ENCODE data around the gene EDARADD.

EDARADD gene

DNA sequence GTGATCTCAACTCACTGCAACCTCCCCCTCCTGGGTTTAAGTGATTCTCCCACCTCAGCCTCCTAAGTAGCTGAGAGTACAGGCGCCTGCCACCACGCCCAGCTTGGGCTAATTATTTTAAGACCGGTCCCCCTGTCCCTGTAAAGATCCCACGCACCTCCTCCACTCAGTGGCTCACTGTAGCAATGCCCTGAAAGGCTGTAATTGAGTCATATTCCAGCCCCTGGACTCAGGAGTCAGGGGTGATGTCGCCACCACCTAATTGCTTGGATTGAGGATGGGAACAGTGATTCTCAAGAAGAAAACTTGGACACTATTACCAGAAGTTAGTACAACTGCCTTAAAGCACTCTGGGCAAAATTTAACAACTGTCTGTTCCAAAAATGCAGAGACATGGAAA lies 3.1 kb upstream of the EDARADD start:
- FAIRE-seq: no peak
- DNase-seq (ENCODE audit: extremely low spot score, insufficient read length, low read depth): no peak

DNA sequence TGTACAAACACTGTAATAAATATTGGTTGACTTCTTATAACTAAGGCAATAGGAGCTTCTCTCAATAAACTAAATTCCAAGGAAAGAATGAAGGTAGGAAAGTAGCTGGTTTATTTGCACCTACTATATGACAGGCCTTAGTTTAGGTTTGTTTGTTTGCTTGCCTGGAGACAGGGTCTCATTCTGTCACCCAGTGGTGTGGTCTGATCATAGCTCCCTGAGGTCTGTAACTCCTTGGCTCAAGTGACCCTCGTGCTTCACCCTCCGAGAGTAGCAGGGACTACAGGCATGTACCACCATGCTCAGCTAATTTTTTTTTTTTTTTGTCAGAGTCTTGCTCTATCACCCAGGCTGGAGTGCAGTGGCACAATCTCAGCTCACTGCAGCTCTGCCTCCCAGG lies 1.9 kb upstream of the EDARADD start:
- FAIRE-seq (no peak), DNase-seq (ENCODE audit: extremely low spot score, insufficient read length, low read depth) (no peak)

DNA sequence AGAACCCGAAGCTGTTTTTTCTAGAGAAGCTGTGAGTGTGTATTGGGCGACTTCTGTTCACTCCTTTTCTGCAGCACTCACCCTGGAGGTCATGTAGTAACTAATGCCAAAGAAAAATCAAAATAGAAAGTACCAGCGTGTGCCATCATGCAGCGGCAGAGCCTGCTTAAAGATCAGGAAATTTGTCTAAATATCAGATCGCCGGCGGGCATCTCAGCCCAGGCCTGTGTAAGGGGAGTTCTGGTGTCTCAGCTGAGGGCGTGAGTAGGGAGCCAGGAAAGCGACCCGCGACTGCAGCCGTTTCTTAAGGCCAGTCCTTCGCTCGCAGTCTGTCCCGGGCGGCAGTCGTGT lies 768 bp downstream of the EDARADD start:
- FAIRE-seq (no peak), DNase-seq (ENCODE audit: extremely low spot score, insufficient read length, low read depth) (no peak)

DNA sequence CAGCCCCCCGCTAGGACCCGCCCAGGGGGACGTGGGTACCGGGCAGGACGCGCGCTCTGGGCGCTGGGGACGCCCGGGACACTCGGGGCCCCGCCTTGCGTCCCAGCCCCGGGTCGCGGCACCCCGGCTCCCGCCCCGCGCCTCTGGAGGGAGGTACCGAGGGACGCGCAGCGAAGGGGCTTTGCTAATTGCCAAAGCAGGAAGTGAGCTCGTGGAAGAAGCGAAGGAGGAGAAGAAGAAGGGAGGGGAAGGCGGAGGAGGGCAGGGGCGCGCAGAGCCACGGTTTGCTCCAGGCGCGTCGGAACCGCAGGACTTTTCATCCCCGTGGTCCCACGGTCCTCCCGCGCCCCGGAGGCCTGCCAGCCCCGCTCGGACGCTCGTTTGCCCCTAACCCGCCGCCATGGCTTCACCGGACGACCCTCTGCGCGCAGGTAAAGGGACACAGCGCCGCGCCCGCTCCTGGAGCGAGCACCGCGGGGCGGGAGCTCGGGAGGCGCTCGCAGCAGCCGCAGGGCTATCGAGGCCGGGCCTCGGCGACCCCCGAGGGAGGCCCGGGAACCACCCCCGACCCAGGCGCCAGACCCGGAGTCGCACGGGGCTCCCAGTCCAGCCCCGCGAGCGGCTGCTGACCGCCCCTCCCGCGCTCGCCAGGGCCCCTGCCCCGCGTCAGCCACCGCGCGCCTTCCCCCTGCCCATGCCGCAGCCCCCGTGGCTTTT lies 1.3 kb downstream of the EDARADD start:
- DNase-seq (ENCODE audit: extremely low spot score, insufficient read length, low read depth) (peak; percentile 29), FAIRE-seq (peak; percentile 44)

DNA sequence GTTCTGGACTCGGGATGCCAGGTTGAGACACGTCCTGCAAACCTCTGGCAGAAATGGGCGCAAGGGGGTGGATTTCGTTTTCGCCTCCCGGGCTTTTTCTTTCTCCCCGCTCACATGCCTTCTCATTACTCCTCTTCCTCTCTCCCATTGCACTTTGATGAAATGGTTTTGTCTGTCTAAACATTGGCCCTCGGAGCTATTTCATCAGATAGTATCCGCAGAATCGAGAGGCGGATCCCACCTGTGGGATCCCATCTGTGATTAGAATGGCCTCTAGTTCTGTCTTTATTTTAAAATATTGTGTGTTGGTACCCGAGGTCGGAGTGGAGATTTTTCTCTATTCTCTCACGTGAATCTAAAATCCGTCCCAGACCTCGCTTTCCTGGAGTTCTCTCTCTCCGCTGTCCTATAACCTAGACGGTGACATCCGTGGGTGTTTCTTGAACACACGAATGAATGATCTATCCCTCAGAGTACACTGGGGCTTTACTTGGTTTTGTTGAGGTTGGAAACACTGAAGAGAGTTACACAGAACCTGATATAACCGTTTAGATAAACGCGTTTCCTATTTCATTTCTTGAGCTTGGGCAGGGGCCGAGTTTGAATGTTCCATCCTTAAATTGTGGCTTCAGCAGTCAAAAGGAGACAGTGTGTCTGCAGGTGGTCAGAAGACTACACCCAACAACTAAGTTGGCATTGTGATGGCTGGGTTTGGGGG lies 2.0 kb downstream of the EDARADD start:
- DNase-seq (ENCODE audit: extremely low spot score, insufficient read length, low read depth) (no peak), FAIRE-seq (no peak)

DNA sequence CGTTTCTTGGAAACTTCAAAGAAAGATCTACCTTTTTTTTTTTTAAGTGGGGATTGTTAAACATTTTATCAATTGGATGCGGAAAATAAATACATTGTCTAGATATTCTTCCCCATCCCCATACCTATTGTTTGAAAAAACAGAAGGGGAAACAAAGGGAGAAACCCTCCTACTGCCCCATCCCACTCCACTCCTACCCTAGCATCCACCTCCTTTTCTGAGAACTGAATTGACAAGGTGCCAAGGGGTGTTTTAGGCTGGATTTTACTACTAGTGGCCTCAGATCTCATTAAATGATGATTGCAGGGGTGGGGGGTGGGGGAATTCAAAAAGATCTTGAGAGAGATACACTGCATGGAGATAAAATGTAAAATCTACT lies 2.6 kb downstream of the EDARADD start:
- DNase-seq (ENCODE audit: extremely low spot score, insufficient read length, low read depth) (no peak), FAIRE-seq (no peak)

DNA sequence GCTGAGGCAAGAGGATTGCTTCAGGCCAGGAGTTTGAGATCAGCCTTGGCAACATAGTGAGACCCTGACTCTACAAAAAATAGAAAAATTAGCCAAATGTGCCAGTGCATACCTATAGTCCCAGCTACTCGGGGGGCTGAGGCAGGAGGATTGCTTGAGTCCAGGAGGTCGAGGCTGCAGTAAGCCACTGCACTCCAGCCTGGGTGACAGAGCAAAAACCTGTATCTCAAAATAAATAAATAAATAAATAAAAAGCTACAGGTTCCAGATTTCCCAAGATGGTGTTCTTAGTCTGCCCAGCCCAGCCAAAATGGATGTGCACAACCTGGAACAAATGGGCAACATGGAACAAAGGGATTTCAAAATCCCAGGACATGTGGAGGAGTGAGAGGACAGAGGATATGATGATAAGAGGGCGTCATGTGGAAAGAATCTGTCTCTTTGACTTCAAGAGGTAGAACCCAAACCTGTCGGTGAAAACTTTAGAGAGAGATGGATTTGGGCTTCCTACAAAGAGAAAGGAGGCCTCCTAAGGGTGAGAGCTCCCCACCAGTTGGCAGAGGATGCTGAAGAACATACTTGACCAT lies 3.2 kb downstream of the EDARADD start:
- DNase-seq (ENCODE audit: extremely low spot score, insufficient read length, low read depth) (no peak), FAIRE-seq (no peak)

DNA sequence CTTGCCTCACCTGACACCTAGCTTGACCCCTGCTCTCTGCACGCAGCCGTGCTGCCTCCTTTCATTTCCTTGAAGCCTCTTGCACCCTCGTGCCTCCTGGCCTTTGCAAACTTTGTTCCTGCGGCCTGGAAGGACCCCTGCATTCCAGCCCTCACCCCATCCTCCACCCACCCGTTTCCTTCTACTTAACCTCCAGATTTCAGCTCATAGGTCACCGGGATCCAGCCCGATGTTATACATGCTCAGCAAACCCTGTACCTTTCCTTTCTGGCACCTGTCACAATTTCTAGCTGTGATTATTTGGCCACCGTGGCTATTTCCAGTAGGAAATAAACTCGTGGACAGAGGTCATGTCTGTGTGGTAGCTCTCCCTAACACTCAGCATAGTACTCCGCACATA lies 4.5 kb downstream of the EDARADD start:
- FAIRE-seq: no peak
- DNase-seq (ENCODE audit: extremely low spot score, insufficient read length, low read depth): no peak

DNA sequence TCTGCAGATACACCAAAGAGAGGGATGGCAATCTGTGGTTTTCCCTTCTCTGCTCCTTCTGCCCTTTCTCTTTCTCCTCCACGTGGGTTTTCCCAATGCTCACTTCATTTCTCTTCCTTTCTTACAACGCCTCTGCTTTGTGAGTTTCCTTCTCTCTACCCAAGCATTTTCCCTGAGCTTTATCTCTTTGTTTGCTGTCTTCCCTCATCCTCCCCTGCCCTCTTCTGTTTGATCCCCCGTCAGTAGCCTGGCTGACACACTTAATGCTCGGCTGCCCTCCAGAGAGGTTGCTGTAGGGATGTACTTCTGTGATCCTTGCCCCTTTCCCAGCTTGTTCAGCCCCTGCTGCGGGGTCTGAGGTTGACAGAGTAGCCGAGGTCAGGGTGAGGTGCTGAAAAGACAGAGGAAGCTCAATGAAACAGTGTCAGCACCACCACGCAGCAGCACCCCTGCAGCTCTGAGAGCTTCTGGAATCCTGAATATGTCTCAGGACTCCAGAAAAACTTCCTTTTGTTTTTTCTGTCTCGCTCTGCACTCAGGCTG lies 6.0 kb downstream of the EDARADD start:
- no peak for FAIRE-seq
- no peak for DNase-seq (ENCODE audit: extremely low spot score, insufficient read length, low read depth)

DNA sequence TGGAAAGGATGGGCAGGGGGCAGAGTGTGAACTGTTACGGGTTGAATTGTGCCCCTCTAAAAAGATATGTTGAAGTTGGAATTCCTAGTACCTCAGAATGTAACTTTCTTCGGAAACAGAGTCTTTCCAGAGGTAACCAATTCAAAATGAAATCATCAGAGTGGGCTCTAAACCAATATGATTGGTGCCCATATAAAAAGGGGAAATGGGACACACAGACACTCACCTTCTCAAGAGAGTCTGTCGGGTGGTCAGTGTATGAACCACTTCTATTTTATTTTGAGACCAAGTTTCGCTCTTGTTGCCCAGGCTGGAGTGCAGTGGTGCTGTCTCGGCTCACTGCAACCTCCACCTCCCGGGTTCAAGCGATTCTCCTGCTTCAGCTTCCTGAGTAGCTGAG lies 7.6 kb downstream of the EDARADD start:
- FAIRE-seq (no peak), DNase-seq (ENCODE audit: extremely low spot score, insufficient read length, low read depth) (no peak)

DNA sequence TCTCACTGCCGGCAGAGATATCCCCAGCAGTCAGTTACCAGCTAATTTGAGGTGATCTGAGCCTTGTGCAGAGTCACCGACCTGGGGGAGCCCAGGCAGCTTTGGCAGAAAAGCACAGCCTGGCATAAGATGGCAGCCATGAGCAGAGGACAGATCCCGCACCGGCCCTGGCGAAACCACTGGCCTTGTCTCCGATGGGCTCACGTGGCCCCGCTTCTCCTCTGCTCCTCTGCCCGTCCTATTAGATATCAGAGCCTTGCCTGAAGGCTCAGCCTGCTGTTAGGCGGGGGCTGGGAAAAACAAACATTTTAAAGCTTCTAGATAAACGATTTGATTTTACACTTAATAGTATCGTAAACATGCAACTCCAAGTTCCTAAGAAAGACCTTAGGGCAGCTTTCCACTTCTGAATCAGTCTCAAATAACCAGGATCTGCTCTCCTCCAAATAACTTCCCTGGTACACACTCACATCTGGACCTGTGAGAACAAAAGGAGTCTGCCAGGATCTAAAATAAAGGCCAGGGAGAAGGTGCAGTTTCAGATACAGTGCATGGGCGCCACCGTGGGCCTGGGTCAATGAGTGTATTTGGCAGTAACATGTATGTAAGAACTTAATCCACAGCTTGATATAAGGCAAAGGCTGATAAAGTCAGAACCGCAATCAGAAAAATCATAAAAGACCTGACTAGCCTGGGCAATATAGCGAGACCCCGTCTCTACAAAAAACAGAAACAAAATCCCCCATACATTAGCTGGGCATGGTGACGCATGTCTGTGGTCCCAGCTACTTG lies 10.0 kb downstream of the EDARADD start:
- DNase-seq (ENCODE audit: extremely low spot score, insufficient read length, low read depth) (no peak), FAIRE-seq (no peak)

DNA sequence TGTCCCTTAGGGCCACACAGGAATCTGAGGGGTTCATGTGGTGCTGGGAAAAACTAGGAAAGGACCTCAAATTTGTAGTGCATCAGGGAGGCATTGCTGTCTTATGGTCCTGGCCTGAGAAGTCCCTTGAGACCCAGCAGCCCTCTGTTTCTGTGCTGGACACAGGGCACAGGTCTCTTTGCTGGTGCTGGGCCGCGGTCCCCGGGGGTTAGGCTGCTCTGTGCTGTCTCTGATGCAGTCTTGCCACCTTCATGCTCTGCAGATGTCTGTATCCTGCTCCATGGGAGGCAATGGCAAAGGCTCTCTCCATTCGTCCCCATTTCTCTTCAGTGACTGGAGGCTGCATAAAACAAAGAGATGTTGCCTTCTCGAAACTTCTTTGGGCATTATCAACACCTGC lies 13.0 kb downstream of the EDARADD start:
- DNase-seq (ENCODE audit: extremely low spot score, insufficient read length, low read depth) (no peak), FAIRE-seq (no peak)

DNA sequence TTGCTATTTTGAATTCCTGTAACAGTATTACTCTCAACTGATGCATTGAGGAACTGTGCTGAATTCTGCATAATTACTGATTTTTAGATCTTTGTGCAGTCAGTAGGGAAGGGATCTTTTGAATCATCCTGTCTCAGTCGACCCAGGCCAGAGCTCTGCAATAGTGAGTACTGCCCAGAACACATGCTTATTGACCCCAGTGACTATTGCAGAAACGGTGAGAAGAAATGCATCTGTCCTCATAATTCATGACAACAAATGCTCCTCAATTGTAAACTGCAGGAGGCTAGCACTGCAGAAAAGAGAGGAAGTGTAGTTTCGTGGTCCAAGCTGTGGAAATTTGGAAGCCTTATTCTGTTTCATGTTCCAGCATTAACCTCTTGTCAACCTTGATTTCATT lies 19.6 kb downstream of the EDARADD start:
- no peak for DNase-seq (ENCODE audit: extremely low spot score, insufficient read length, low read depth)
- no peak for FAIRE-seq

DNA sequence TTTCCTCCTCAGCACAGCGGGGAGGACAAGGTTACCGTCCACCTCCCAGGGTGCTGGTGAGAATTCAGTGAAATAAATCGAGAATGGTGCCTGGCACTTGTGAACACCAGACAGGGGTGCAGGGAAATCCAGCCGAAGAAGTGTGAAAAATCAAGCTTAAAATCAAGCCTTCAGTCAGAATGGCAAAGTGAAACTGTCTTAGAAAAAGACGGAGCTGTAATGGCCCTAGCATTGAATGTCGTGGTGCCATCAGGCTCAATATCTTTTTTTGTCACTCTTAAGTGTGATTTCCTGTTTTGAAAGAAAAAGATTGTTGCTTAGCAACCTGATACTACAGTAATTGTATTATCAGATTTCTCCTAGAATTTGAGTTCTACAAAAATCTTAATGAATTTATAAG lies 22.1 kb downstream of the EDARADD start:
- FAIRE-seq (peak; percentile 71), DNase-seq (ENCODE audit: extremely low spot score, insufficient read length, low read depth) (no peak)

DNA sequence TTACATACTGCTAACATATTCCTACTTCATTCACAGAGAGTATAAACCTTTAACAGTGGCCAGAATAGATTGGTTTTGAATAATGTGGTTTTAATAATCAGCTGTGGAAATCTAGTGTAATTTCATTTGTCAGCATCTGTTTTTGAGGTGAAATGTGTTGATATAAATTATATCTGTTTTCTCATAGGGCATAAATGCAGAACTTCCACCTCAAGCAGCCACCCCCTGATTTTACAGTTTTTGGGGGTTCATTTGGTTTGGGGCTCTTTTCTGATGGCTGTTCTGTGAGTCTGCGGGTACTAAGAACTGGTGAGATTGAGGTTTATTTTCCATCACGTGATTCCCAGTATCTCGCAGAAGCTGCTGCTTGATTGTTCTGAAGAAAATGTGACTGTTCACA lies 23.2 kb downstream of the EDARADD start:
- DNase-seq (ENCODE audit: extremely low spot score, insufficient read length, low read depth) (no peak), FAIRE-seq (no peak)

DNA sequence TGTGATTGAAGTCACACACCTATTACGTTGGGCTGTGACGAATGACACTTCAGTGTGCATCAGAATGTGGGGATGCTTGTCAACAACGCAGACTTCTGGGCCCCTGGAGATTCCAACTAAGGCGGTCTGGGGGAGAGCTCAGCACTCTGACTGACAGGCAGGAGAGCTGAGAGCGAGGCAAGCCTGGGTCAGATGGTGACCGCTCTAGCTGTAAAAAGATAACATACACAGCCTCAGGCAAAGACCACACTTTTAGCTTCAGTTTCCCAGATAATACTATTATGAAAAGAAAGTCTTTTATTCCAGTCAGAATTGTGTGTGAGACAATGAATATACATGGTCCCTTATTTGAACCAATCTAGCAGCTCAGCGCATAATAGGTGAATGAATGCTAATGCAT lies 25.4 kb downstream of the EDARADD start:
- no peak for FAIRE-seq

DNA sequence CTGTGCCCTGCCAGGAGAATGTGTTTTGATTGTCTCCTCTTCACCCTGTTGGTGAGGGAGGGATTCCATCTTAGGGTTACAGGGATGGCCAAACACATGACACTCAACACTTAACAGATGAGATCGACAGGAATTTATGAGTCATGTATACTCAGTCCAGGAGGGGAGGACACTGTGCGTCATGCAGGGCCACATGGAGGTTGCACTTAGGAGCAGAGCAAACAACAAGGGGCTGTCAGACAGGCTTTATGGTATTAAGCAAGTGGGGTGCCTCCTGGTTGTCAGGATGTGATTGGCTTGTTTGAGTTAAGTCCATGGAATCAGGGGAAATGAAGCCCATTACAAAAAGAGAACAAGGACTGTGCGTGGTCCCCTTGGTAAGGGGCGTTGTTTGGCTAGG lies 26.9 kb downstream of the EDARADD start:
- DNase-seq (ENCODE audit: extremely low spot score, insufficient read length, low read depth) (no peak), FAIRE-seq (no peak)

More for the DNA sequence above, 25.4 kb downstream of the EDARADD start:
- no peak for DNase-seq (ENCODE audit: extremely low spot score, insufficient read length, low read depth)

DNA sequence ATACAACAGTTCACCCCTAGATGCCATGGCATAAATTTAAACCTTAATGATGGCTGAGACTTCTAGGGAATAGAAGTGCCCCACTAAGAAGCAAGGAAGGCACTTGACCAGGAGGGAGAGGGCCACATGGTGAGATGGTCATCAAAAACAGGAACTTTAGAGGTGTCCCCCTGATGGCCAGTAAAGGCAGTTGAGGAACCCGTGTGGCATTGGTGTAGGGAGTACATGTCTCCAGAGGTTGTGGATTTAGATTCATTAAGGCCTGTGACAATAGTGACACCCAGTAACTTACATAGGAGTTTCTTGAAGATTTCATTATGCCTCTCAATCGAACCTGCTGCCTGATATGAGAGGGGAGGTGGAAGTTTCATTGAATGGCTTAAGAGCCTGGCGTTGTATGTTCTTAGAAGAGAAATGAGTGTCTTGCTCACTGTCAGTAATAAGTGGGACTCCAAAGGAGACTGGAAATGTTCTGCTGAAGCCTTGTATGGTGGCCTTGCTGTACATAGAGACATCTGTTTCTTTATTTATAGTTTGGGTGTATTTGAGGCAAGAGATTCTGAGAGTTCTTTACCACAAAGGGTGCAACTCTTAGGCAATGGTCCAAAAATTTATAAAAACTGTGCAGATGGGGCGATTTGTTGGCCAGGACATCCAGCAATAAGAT lies 27.9 kb downstream of the EDARADD start:
- DNase-seq (ENCODE audit: extremely low spot score, insufficient read length, low read depth) (no peak), FAIRE-seq (no peak)

DNA sequence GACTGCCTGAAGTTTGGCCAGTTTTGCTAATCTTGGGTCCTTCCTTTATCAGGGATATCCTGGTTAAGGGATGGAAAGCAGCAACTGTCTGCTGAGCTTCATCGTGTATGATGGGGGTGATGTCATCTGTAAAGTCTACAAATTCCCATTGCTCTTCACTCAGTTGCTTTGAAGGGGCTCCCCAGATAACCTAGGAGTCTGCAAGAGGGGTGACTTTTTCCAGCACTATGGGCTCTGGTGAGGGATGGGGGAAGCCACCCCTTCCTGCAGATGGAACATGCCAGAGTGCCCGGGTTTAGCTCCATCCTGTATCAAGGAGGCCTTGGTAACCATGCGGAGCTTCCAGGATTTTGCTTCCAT lies 28.4 kb downstream of the EDARADD start:
- FAIRE-seq (no peak), DNase-seq (ENCODE audit: extremely low spot score, insufficient read length, low read depth) (no peak)

DNA sequence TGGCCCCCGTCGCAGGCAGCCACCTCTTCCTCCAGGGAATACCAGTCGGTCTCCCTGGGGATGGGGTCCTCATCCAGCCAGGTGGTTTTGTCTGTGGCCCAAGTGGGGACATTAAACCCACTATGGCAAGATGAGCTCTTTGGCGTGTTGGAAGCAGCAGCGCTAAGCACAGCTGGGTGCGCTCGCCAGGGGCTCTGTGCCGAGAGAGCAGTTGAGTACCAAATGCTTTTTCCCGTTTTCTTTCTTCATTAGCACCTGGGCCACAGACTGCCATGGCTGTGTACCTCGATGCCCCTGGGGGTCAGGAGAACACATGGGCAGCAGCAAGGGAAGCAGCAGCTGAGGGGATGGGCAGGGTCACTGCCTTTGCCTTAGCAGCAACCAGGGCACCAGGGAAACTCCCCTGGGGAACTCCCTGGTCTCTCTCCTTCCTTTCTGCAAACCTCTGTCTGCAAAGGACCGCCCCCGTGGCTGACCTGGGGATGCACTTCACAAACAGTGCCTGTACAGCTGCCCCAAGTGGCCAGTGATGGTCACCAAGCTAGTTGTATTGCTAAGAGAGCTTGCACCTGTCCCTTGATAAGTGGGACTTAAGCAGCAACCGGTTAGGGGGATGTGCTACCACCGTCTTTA lies 31.1 kb downstream of the EDARADD start:
- FAIRE-seq (peak; percentile 90), DNase-seq (ENCODE audit: extremely low spot score, insufficient read length, low read depth) (peak; percentile 64)

All from GM18507 (cell line).